ENCODE measurements around the gene CCDC24. TPM values are rescaled to one million over a fixed set of nuclear protein-coding genes. Genes with fewer than 3 reads are reported as not detected.

Gene CCDC24
- total and polyA plus RNA-seq, 2 of the 13 experiments (the other 11 are each of a cell fraction or from before 2014, with no cell fraction given), result 1.4 to 2.9 TPM

DNA sequence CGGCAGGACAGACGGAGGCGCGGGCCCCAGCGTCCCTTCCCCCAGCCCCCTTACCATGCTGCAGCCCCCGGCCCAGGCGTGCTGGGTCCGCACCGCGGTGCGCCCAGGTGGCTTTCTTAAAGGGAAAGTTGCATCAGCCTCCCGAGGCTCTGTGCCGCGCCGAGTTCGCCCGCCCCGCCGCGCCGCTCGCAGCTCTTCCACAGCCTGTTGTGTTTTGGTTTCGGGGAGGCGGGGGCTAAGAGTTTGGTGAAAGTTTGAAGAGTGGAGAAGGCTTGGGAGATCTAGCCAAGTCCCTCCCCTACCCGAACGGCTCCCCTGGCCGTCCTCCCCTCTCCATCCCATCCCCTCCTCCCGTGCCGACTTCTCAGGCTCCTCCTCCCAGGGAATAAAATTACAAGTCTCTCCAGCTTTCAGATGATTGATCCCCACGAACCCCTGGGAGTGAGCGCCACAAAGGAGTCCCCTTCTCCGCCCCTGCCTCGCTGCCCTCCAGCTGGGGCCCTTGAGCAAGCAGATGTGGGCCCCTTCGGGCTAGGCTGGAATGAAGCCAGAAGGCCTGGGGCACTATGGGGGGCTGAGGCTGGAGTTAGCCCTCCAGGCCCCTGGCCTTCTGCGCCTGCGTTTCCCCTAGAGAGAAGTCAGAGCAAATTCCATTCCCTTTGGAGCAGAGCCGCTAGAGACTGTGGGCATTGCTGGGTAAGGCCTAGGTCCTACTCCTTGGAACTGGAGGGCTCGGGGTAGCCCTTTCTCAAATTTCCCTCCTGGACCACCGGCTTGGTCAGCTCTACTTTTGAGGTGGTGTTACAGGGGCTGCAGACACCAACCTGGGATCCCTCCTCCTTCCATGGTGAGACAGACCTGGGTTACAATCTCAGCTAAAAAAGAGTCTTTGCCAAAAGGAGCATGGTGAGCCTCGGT is 40.1 kb downstream of the CCDC24 start, which contains the start of gene SLC6A9 (continued):
- TF ChIP-seq, protein P1, sequence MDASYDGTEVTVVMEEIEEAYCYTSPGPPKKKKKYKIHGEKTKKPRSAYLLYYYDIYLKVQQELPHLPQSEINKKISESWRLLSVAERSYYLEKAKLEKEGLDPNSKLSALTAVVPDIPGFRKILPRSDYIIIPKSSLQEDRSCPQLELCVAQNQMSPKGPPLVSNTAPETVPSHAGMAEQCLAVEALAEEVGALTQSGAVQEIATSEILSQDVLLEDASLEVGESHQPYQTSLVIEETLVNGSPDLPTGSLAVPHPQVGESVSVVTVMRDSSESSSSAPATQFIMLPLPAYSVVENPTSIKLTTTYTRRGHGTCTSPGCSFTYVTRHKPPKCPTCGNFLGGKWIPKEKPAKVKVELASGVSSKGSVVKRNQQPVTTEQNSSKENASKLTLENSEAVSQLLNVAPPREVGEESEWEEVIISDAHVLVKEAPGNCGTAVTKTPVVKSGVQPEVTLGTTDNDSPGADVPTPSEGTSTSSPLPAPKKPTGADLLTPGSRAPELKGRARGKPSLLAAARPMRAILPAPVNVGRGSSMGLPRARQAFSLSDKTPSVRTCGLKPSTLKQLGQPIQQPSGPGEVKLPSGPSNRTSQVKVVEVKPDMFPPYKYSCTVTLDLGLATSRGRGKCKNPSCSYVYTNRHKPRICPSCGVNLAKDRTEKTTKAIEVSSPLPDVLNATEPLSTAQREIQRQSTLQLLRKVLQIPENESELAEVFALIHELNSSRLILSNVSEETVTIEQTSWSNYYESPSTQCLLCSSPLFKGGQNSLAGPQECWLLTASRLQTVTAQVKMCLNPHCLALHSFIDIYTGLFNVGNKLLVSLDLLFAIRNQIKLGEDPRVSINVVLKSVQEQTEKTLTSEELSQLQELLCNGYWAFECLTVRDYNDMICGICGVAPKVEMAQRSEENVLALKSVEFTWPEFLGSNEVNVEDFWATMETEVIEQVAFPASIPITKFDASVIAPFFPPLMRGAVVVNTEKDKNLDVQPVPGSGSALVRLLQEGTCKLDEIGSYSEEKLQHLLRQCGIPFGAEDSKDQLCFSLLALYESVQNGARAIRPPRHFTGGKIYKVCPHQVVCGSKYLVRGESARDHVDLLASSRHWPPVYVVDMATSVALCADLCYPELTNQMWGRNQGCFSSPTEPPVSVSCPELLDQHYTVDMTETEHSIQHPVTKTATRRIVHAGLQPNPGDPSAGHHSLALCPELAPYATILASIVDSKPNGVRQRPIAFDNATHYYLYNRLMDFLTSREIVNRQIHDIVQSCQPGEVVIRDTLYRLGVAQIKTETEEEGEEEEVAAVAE (CRISPR knock-in tag; IDR thresholded peaks at IDR 0.05; ENCODE audit: borderline replicate concordance), result no peak
- no peak for TF ChIP-seq NAIF1 (CRISPR knock-in tag; IDR thresholded peaks at IDR 0.05; ENCODE audit: borderline replicate concordance)
- no peak for TF ChIP-seq SRSF1 (optimal IDR thresholded peaks at IDR 0.05; ENCODE audit: low read depth, low read length)
- TF ChIP-seq ZNF543 (CRISPR knock-in tag; IDR thresholded peaks at IDR 0.05), result 0 out of 2 replicates have a peak, but pooled peaks have one; percentile 21
- TF ChIP-seq IRF2 (CRISPR knock-in tag; IDR thresholded peaks at IDR 0.05), result no peak
- TF ChIP-seq ZNF451 (CRISPR knock-in tag; IDR thresholded peaks at IDR 0.05), result no peak
- TF ChIP-seq ETV5 (CRISPR knock-in tag; IDR thresholded peaks at IDR 0.05; ENCODE audit: borderline replicate concordance), result no peak
- TF ChIP-seq, protein P2, sequence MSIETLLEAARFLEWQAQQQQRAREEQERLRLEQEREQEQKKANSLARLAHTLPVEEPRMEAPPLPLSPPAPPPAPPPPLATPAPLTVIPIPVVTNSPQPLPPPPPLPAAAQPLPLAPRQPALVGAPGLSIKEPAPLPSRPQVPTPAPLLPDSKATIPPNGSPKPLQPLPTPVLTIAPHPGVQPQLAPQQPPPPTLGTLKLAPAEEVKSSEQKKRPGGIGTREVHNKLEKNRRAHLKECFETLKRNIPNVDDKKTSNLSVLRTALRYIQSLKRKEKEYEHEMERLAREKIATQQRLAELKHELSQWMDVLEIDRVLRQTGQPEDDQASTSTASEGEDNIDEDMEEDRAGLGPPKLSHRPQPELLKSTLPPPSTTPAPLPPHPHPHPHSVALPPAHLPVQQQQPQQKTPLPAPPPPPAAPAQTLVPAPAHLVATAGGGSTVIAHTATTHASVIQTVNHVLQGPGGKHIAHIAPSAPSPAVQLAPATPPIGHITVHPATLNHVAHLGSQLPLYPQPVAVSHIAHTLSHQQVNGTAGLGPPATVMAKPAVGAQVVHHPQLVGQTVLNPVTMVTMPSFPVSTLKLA (IDR thresholded peaks at IDR 0.05), result no peak
- TF ChIP-seq GABPB1 (CRISPR knock-in tag; IDR thresholded peaks at IDR 0.05), result peak; percentile 37; the same call in 1 of the 2 replicates
- no peak for TF ChIP-seq HOXD1 (CRISPR knock-in tag; IDR thresholded peaks at IDR 0.05)
- peak; percentile 57 for TF ChIP-seq RBFOX2 (IDR thresholded peaks at IDR 0.05; ENCODE audit: low read depth, low read length)
- TF ChIP-seq KLF15 (CRISPR knock-in tag; IDR thresholded peaks at IDR 0.05; ENCODE audit: borderline replicate concordance), result no peak
- TF ChIP-seq NR1H2 (CRISPR knock-in tag; IDR thresholded peaks at IDR 0.05; ENCODE audit: borderline replicate concordance, low read depth), result no peak
- no peak for TF ChIP-seq SKI (IDR thresholded peaks at IDR 0.05; ENCODE audit: partially characterized antibody)
- no peak for TF ChIP-seq ZNF292 (CRISPR knock-in tag; IDR thresholded peaks at IDR 0.05; ENCODE audit: borderline replicate concordance, low read depth)
- TF ChIP-seq ARHGAP35 (CRISPR knock-in tag; IDR thresholded peaks at IDR 0.05; ENCODE audit: borderline replicate concordance), result no peak
- TF ChIP-seq ZNF572 (CRISPR knock-in tag; IDR thresholded peaks at IDR 0.05), result no peak
- TF ChIP-seq HMG20B (CRISPR knock-in tag; conservative IDR thresholded peaks at IDR 0.05), result 0 out of 2 replicates have a peak, but pooled peaks have one; percentile 18
- no peak for TF ChIP-seq ZFP36L2 (CRISPR knock-in tag; IDR thresholded peaks at IDR 0.05)
- TF ChIP-seq, protein P3, sequence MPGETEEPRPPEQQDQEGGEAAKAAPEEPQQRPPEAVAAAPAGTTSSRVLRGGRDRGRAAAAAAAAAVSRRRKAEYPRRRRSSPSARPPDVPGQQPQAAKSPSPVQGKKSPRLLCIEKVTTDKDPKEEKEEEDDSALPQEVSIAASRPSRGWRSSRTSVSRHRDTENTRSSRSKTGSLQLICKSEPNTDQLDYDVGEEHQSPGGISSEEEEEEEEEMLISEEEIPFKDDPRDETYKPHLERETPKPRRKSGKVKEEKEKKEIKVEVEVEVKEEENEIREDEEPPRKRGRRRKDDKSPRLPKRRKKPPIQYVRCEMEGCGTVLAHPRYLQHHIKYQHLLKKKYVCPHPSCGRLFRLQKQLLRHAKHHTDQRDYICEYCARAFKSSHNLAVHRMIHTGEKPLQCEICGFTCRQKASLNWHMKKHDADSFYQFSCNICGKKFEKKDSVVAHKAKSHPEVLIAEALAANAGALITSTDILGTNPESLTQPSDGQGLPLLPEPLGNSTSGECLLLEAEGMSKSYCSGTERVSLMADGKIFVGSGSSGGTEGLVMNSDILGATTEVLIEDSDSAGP (CRISPR knock-in tag; IDR thresholded peaks at IDR 0.05; ENCODE audit: borderline replicate concordance), result peak; percentile 97
- TF ChIP-seq ZNF101 (CRISPR knock-in tag; IDR thresholded peaks at IDR 0.05; ENCODE audit: borderline replicate concordance, low read depth), result no peak
- TF ChIP-seq MATR3 (CRISPR knock-in tag; IDR thresholded peaks at IDR 0.05), result no peak

All from HepG2 (cell line).